ENCODE results near the gene NEDD1.

NEDD1 gene

GRCh38 chr12:96901175-96901574 lies 5.9 kb upstream of the NEDD1 start:
- DNase-seq (ENCODE audit: low spot score): no peak

GRCh38 chr12:96902076-96902475 lies 5.0 kb upstream of the NEDD1 start:
- no peak for DNase-seq (ENCODE audit: low spot score)

- no peak for DNase-seq (ENCODE audit: low spot score)
These were observed 584 bp upstream of the NEDD1 start for GRCh38 chr12:96906498-96906848.

- peak; percentile 53 for DNase-seq (ENCODE audit: low spot score)
These were observed 790 bp downstream of the NEDD1 start for GRCh38 chr12:96907671-96908422.

- no peak for DNase-seq (ENCODE audit: low spot score)
These were observed 1.3 kb downstream of the NEDD1 start for GRCh38 chr12:96908423-96908675.

GRCh38 chr12:96912261-96912660 lies 5.2 kb downstream of the NEDD1 start:
- DNase-seq (ENCODE audit: low spot score): no peak

- no peak for DNase-seq (ENCODE audit: low spot score)
These were observed 5.9 kb downstream of the NEDD1 start for GRCh38 chr12:96912943-96913342.

- no peak for DNase-seq (ENCODE audit: low spot score)
These were observed 12.6 kb downstream of the NEDD1 start for GRCh38 chr12:96919510-96920210.

GRCh38 chr12:96948782-96949181 lies 41.7 kb downstream of the NEDD1 start:
- no peak for DNase-seq (ENCODE audit: low spot score)

GRCh38 chr12:96979532-96979931 lies 72.5 kb downstream of the NEDD1 start:
- DNase-seq (ENCODE audit: low spot score): no peak

GRCh38 chr12:96980991-96981414 lies 73.9 kb downstream of the NEDD1 start:
- DNase-seq (ENCODE audit: low spot score): peak; percentile 85

GRCh38 chr12:96981911-96982310 lies 74.9 kb downstream of the NEDD1 start:
- DNase-seq (ENCODE audit: low spot score): no peak

- no peak for DNase-seq (ENCODE audit: low spot score)
These were observed 75.6 kb downstream of the NEDD1 start for GRCh38 chr12:96982671-96983070.

- peak; percentile 75 for DNase-seq (ENCODE audit: low spot score)
These were observed 78.7 kb downstream of the NEDD1 start for GRCh38 chr12:96985515-96986362.

- peak; percentile 47 for DNase-seq (ENCODE audit: low spot score)
These were observed 79.9 kb downstream of the NEDD1 start for GRCh38 chr12:96986883-96987523.

GRCh38 chr12:96988919-96989318 lies 81.9 kb downstream of the NEDD1 start:
- DNase-seq (ENCODE audit: low spot score): no peak

GRCh38 chr12:96989916-96990315 lies 82.9 kb downstream of the NEDD1 start:
- no peak for DNase-seq (ENCODE audit: low spot score)

- DNase-seq (ENCODE audit: low spot score): no peak
These were observed 87.8 kb downstream of the NEDD1 start for GRCh38 chr12:96994900-96995299.

- no peak for DNase-seq (ENCODE audit: low spot score)
These were observed 88.8 kb downstream of the NEDD1 start for GRCh38 chr12:96995861-96996260.

- no peak for DNase-seq (ENCODE audit: low spot score)
These were observed 90.9 kb downstream of the NEDD1 start for GRCh38 chr12:96997797-96998484.

GRCh38 chr12:97003276-97003675 lies 96.2 kb downstream of the NEDD1 start:
- no peak for DNase-seq (ENCODE audit: low spot score)

Measured in AG20443 (cell line).